ENCODE data around the gene PLPPR1.

PLPPR1 gene

GRCh38 chr9:101114317-101114716, 85.8 kb downstream of the PLPPR1 start:
- Histone ChIP-seq H3K27ac (ENCODE audit: low read depth, low read length, poor library complexity, severe bottlenecking) (no peak overlapping the region), H2AFZ (ENCODE audit: low read length) (no peak overlapping the region), H3K9me3 (ENCODE audit: low read length) (no peaks in the 10 kb centered on the region), H3K4me1 (ENCODE audit: insufficient read depth, low read length, severe bottlenecking) (no peaks in the 10 kb centered on the region), H3K4me3 (ENCODE audit: low read depth, low read length, poor library complexity, severe bottlenecking) (no peak overlapping the region), H3K79me2 (ENCODE audit: insufficient read depth, low read length) (no peaks in the 10 kb centered on the region), H3K9ac (ENCODE audit: low read length) (no peak overlapping the region), H3K36me3 (ENCODE audit: insufficient read depth, low read length) (no peaks in the 10 kb centered on the region), H4K20me1 (ENCODE audit: insufficient read depth, low read length) (no peaks in the 10 kb centered on the region), H3K27me3 (ENCODE audit: insufficient read depth, low read length) (no peaks in the 10 kb centered on the region), H3K4me2 (ENCODE audit: low read length) (no peak overlapping the region), H3K9me2 (ENCODE audit: low read depth, low read length) (no peaks in the 10 kb centered on the region), H3F3A (ENCODE audit: insufficient read depth, low read length) (no peaks in the 10 kb centered on the region)
- TF ChIP-seq, protein P1, sequence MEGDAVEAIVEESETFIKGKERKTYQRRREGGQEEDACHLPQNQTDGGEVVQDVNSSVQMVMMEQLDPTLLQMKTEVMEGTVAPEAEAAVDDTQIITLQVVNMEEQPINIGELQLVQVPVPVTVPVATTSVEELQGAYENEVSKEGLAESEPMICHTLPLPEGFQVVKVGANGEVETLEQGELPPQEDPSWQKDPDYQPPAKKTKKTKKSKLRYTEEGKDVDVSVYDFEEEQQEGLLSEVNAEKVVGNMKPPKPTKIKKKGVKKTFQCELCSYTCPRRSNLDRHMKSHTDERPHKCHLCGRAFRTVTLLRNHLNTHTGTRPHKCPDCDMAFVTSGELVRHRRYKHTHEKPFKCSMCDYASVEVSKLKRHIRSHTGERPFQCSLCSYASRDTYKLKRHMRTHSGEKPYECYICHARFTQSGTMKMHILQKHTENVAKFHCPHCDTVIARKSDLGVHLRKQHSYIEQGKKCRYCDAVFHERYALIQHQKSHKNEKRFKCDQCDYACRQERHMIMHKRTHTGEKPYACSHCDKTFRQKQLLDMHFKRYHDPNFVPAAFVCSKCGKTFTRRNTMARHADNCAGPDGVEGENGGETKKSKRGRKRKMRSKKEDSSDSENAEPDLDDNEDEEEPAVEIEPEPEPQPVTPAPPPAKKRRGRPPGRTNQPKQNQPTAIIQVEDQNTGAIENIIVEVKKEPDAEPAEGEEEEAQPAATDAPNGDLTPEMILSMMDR (IDR thresholded peaks at IDR 0.05; ENCODE audit: low read length): no peak
- no peak for TF ChIP-seq EZH2 (IDR thresholded peaks at IDR 0.05; ENCODE audit: borderline replicate concordance, low read length)

GRCh38 chr9:101115102-101115501, 86.6 kb downstream of the PLPPR1 start:
- no peaks in the 10 kb centered on the region for H3K4me1 ChIP-seq (ENCODE audit: insufficient read depth, low read length, severe bottlenecking)
- TF ChIP-seq EZH2 (IDR thresholded peaks at IDR 0.05; ENCODE audit: borderline replicate concordance, low read length): no peak
- TF ChIP-seq, protein P1 (IDR thresholded peaks at IDR 0.05; ENCODE audit: low read length): no peak
- no peaks in the 10 kb centered on the region for H3K79me2 ChIP-seq (ENCODE audit: insufficient read depth, low read length)
- no peak overlapping the region for H3K27ac ChIP-seq (ENCODE audit: low read depth, low read length, poor library complexity, severe bottlenecking)
- no peak overlapping the region for H3K4me3 ChIP-seq (ENCODE audit: low read depth, low read length, poor library complexity, severe bottlenecking)
- H3K9me3 ChIP-seq (ENCODE audit: low read length): no peaks in the 10 kb centered on the region
- H4K20me1 ChIP-seq (ENCODE audit: insufficient read depth, low read length): no peaks in the 10 kb centered on the region
- no peaks in the 10 kb centered on the region for H3K9me2 ChIP-seq (ENCODE audit: low read depth, low read length)
- H3F3A ChIP-seq (ENCODE audit: insufficient read depth, low read length): no peaks in the 10 kb centered on the region
- H3K36me3 ChIP-seq (ENCODE audit: insufficient read depth, low read length): no peaks in the 10 kb centered on the region
- no peak overlapping the region for H3K4me2 ChIP-seq (ENCODE audit: low read length)
- no peaks in the 10 kb centered on the region for H3K27me3 ChIP-seq (ENCODE audit: insufficient read depth, low read length)
- H3K9ac ChIP-seq (ENCODE audit: low read length): no peak overlapping the region
- no peak overlapping the region for H2AFZ ChIP-seq (ENCODE audit: low read length)

DNA sequence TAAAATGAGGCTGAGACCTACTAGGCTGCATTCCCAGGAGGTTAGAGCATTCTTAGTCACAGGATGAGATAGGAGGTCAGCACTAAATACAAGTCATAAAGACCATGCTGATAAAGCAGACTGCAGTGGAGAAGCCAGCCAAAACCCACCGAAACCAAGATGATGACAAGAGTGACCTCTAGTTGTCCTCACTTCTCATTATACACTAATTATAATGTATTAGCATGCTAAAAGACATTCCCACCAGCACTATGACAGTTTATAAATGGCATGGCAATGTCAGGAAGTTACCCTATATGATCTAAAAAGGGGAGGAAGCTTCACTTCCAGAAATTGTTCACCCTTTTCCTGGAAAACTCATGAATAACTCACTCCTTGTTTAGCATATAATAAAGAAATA, 88.6 kb downstream of the PLPPR1 start:
- TF ChIP-seq, protein P1 (IDR thresholded peaks at IDR 0.05; ENCODE audit: low read length): no peak
- TF ChIP-seq EZH2 (IDR thresholded peaks at IDR 0.05; ENCODE audit: borderline replicate concordance, low read length): no peak
- Histone ChIP-seq H4K20me1 (ENCODE audit: insufficient read depth, low read length) (no peaks in the 10 kb centered on the region), H3K27ac (ENCODE audit: low read depth, low read length, poor library complexity, severe bottlenecking) (no peak overlapping the region), H3K79me2 (ENCODE audit: insufficient read depth, low read length) (no peaks in the 10 kb centered on the region), H3K9ac (ENCODE audit: low read length) (no peak overlapping the region), H3F3A (ENCODE audit: insufficient read depth, low read length) (no peaks in the 10 kb centered on the region), H3K4me3 (ENCODE audit: low read depth, low read length, poor library complexity, severe bottlenecking) (no peak overlapping the region), H3K36me3 (ENCODE audit: insufficient read depth, low read length) (no peaks in the 10 kb centered on the region), H3K9me3 (ENCODE audit: low read length) (no peaks in the 10 kb centered on the region), H2AFZ (ENCODE audit: low read length) (no peak overlapping the region), H3K27me3 (ENCODE audit: insufficient read depth, low read length) (no peaks in the 10 kb centered on the region), H3K9me2 (ENCODE audit: low read depth, low read length) (no peaks in the 10 kb centered on the region), H3K4me1 (ENCODE audit: insufficient read depth, low read length, severe bottlenecking) (no peaks in the 10 kb centered on the region), H3K4me2 (ENCODE audit: low read length) (no peak overlapping the region)

Data from OCI-LY1 (cell line).